ENCODE results near the gene GREM2.
A peak's percentile ranks its signal among the peaks of the same experiment; 100 is the strongest.

The GREM2 gene

DNA sequence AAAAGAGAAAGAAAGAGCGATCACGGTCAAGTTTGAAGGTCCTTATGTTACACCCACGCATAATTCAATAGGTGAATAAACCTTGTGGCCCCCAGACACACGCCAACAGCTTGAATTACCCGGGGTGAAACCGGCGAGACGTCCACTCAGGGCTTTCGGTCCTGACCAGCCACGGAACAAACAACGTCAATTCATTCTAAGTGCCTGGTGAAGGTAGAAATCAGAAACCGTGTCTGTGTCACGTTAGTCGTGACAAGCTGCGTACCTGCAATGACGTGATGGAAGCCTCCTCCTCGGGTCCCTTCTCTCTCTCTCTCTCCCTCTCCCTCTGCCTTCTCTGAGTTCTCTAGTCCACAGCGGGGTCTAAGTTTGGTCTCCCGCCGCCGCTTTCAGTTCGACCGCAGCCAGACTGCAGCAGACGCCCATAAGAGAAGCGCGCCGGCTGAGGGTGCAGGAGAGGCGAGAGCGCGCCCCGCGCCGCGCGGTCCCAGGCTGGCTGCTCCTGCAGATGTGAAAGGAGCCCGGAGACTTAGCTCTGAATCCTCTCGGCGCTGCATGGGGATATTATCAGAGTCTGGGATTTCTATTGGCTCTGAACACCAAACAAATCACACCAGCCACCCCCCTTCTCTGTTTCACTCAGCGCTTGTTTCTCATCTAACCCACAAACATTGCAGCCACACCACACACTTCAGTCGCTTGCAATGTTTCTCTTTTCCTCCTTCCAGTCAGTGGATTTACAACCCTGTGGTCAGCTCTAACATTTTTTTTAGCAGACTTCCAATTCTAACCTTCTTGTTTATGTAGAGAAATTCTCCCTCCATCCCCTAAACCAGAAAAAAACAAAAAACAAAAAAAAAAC, at the start of gene GREM2:
Gene GREM2 (minus strand): TSS at position 537 of the 862 bp plus-strand sequence. CDS start 118,680 bp downstream, outside the sequence.
- no peaks in the 10 kb centered on the region for H3K9me3 ChIP-seq
- H3K36me3 ChIP-seq, result no peaks in the 10 kb centered on the region
- H3K4me1 ChIP-seq, result peaks cover 0 to 11% (median 1%) of the 10 kb centered on the region in 4 donors
- no peak within 1 kb of the TSS for H3K27ac ChIP-seq
- intact Hi-C loops (cut with DNase I; ENCODE audit: low total_unique reads), result no loop called here
- peak in 1 of 2 donors; percentile 41 for DNase-seq
- TF ChIP-seq, protein P1, sequence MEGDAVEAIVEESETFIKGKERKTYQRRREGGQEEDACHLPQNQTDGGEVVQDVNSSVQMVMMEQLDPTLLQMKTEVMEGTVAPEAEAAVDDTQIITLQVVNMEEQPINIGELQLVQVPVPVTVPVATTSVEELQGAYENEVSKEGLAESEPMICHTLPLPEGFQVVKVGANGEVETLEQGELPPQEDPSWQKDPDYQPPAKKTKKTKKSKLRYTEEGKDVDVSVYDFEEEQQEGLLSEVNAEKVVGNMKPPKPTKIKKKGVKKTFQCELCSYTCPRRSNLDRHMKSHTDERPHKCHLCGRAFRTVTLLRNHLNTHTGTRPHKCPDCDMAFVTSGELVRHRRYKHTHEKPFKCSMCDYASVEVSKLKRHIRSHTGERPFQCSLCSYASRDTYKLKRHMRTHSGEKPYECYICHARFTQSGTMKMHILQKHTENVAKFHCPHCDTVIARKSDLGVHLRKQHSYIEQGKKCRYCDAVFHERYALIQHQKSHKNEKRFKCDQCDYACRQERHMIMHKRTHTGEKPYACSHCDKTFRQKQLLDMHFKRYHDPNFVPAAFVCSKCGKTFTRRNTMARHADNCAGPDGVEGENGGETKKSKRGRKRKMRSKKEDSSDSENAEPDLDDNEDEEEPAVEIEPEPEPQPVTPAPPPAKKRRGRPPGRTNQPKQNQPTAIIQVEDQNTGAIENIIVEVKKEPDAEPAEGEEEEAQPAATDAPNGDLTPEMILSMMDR (IDR thresholded peaks at IDR 0.05), result no peak
- peaks cover 0 to 3% of the 10 kb centered on the region in 2 donors for H3K27me3 ChIP-seq
- peak within 1 kb of the TSS; percentile 33 to 48 for H3K4me3 ChIP-seq

DNA sequence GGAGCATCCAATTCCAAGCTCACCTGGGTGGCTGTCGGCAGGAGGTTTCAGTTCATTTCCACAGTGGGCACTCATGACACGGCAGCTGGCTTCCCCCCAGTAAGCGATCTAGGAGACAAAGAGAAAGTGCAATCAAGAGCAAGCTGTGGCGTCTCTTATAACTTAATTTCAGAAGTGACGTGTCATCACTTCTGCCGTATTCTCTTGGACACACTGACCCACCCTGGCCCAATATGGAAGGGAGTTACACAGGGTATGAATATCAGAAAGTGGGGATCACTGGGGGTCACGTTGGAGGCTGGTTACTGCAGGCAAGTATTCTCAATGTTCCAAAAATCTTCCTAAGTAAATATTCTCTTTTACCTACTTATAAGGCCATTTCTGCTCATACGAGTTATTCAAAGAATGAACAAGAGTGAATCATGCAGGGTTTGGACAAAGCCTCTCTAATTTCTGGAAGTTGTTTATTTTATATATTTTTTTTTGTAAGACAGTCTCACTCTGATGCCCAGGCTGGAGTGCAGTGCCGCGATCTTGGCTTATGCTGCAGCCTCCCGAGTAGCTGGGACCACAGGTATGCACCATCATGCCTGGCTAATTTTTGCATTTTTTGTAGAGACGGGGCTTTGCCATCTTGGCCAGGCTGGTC, 46.5 kb upstream of the GREM2 start:
- no peak overlapping the region for H3K27ac ChIP-seq
- no peaks in the 10 kb centered on the region for H3K27me3 ChIP-seq
- no peaks in the 10 kb centered on the region for H3K9me3 ChIP-seq
- H3K4me3 ChIP-seq, result no peak overlapping the region
- no peaks in the 10 kb centered on the region for H3K36me3 ChIP-seq
- DNase-seq, result no peak
- no peaks in the 10 kb centered on the region for H3K4me1 ChIP-seq
- TF ChIP-seq, protein P1 (IDR thresholded peaks at IDR 0.05), result no peak
- intact Hi-C loops (cut with DNase I; ENCODE audit: low total_unique reads), result no loop called here

DNA sequence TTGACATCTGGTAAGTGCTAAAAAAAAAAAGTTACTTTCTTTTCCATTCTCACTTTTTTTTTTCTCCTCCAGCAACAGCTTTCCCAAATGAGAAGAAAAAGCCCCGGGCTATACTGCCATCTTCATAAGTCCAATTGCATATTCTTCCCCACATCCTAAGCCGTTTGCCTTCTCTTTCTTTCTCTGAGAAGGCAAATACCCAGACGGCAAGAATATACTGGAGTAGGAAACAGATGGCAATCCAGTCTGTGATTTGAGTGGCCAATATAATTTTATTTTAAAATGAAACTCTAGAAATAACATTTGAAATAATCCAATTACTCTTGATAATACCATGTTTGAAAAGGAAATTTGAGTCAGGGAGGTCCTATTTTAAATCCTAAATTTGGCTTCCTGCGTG, 44.6 kb upstream of the GREM2 start:
- no peak overlapping the region for H3K27ac ChIP-seq
- H3K4me1 ChIP-seq, result no peaks in the 10 kb centered on the region
- intact Hi-C loops (cut with DNase I; ENCODE audit: low total_unique reads), result no loop called here
- no peaks in the 10 kb centered on the region for H3K27me3 ChIP-seq
- no peak for DNase-seq
- TF ChIP-seq, protein P1 (IDR thresholded peaks at IDR 0.05), result no peak
- H3K9me3 ChIP-seq, result no peaks in the 10 kb centered on the region
- no peaks in the 10 kb centered on the region for H3K36me3 ChIP-seq
- H3K4me3 ChIP-seq, result no peak overlapping the region

DNA sequence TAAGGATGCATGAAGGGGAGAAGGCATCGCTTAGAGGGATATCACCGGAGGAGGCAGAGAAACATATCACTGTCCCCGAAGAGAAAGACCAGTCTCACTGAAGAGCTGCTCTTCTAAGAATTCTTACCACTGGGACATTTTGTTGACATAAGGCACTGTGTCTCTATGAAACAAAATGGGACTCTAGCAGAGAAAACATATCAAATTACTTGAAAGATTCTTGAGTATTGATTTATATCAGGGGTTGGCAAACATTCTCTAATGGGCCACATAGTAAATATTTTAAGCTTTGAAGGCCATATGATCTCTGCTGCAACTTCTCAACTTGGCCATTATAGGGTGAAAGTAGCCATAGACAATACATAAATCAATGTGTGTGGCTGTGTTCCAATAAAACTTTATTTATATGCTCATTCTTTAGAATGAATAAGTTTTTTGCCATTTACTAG, 41.0 kb upstream of the GREM2 start:
- no peaks in the 10 kb centered on the region for H3K9me3 ChIP-seq
- H3K4me3 ChIP-seq, result no peak overlapping the region
- no peaks in the 10 kb centered on the region for H3K36me3 ChIP-seq
- intact Hi-C loops (cut with DNase I; ENCODE audit: low total_unique reads), result no loop called here
- H3K4me1 ChIP-seq, result no peaks in the 10 kb centered on the region
- no peak overlapping the region for H3K27ac ChIP-seq
- no peak for DNase-seq
- no peaks in the 10 kb centered on the region for H3K27me3 ChIP-seq
- TF ChIP-seq, protein P1 (IDR thresholded peaks at IDR 0.05), result no peak

DNA sequence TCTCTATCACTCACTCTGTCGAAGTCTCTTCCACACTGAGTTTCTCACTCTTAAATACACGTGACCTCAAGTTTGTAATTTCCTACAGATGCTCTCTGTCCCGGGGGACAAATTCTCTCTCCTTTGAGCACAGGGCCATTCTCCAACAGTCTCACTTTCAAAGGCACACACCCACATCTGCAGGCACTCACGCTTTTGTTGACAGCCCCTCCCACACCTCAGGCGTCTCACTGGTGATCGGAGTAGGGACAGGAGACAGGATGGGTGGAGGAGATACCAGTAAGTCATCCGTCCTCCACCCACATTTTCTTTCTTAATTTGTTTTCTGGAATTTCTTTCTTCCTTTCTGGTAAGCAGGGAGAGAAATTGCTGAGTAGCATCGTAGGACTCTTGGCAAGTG, 40.6 kb upstream of the GREM2 start:
- Histone ChIP-seq H3K36me3 (no peaks in the 10 kb centered on the region), H3K27ac (no peak overlapping the region), H3K27me3 (no peaks in the 10 kb centered on the region), H3K4me3 (no peak overlapping the region), H3K9me3 (no peaks in the 10 kb centered on the region), H3K4me1 (no peaks in the 10 kb centered on the region)
- no peak for DNase-seq
- intact Hi-C loops (cut with DNase I; ENCODE audit: low total_unique reads), result no loop called here
- TF ChIP-seq, protein P1 (IDR thresholded peaks at IDR 0.05), result no peak
